Erythroblast (primary cell): ENCODE data around the gene BMP8A.

ENCODE experiments used
- GATA1 ChIP-seq: IDR thresholded peaks from 2 replicates; pipeline ENCODE4 v1.6.1; 2011; ENCODE audit warnings: low read depth, mild to moderate bottlenecking, control low read depth, low read length, moderate library complexity
- POLR2A ChIP-seq: IDR thresholded peaks from 2 replicates; pipeline ENCODE4 v1.6.1; 2011; ENCODE audit warnings: mild to moderate bottlenecking, low read length

- TF ChIP-seq POLR2A (no peak), GATA1 (no peak)
Observed at GRCh38 chr1:39566441-39567137, 75.2 kb downstream of the BMP8A start.
